ENCODE measurements around the gene SLC15A2.
"Not testable (repeated sequence)": the region's sequence is repeated elsewhere in the genome, so short reads cannot be mapped to it uniquely, and the experiment has no call there.

Gene SLC15A2

DNA sequence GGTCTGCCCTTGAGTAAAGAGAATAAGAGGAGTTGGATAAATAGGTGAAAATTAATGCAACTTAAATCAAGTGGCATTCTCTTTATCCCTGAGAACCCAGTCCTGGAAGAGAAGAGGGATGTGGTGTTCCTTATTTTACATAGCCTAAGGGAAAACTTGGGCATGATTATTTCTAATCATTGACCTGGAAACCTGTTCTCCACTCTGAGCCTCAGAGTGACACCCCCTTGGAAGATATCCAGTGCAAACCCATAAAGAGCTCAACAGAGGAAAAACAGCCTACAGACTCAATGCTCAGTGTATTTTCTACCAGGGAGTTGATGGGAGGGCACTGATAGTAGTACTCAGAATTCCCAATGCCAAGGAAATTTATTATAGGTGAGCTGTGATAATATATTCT, 22.0 kb downstream of the SLC15A2 start:
- DNase-seq = no peak
- in situ Hi-C loops (cut with MboI; ENCODE audit: low pct_unique_long_range_greater_than_20kb, low sequenced_read_pairs) = no loop called here

- in situ Hi-C loops (cut with MboI; ENCODE audit: low pct_unique_long_range_greater_than_20kb, low sequenced_read_pairs) = no loop called here
- DNase-seq = no peak
Observed at GRCh38 chr3:121918779-121919483, 24.7 kb downstream of the SLC15A2 start.

- no peak for DNase-seq
- in situ Hi-C loops (cut with MboI; ENCODE audit: low pct_unique_long_range_greater_than_20kb, low sequenced_read_pairs) = no loop called here
Observed at GRCh38 chr3:121924734-121925133, 30.5 kb downstream of the SLC15A2 start.

GRCh38 chr3:121926380-121926779, 32.2 kb downstream of the SLC15A2 start:
- in situ Hi-C loops (cut with MboI; ENCODE audit: low pct_unique_long_range_greater_than_20kb, low sequenced_read_pairs) = no loop called here
- no peak for DNase-seq

DNA sequence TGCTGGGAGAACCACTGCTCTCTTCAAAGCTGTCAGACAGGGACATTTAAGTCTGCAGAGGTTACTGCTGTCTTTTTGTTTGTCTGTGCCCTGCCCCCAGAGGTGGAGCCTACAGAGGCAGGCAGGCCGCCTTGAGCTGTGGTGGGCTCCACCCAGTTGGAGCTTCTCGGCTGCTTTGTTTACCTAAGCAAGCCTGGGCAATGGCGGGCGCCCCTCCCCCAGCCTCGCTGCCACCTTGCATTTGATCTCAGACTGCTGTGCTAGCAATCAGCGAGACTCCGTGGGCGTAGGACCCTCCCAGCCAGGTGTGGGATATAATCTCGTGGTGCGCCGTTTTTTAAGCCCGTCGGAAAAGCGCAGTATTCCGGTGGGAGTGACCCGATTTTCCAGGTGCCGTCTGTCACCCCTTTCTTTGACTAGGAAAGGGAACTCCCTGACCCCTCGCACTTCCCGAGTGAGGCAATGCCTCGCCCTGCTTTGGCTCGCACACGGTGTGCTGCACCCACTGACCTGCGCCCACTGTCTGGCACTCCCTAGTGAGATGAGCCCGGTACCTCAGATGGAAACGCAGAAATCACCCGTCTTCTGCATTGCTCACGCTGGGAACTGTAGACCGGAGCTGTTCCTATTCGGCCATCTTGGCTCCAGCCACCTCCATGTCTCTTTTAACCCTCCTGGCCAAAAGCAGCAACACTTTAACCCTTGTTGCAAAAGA, 44.1 kb downstream of the SLC15A2 start:
- DNase-seq; in situ Hi-C loops (cut with MboI; ENCODE audit: low pct_unique_long_range_greater_than_20kb, low sequenced_read_pairs): not testable (repeated sequence)

- in situ Hi-C loops (cut with MboI; ENCODE audit: low pct_unique_long_range_greater_than_20kb, low sequenced_read_pairs) = no loop called here
Observed at GRCh38 chr3:121941592-121941991, 47.4 kb downstream of the SLC15A2 start.

DNA sequence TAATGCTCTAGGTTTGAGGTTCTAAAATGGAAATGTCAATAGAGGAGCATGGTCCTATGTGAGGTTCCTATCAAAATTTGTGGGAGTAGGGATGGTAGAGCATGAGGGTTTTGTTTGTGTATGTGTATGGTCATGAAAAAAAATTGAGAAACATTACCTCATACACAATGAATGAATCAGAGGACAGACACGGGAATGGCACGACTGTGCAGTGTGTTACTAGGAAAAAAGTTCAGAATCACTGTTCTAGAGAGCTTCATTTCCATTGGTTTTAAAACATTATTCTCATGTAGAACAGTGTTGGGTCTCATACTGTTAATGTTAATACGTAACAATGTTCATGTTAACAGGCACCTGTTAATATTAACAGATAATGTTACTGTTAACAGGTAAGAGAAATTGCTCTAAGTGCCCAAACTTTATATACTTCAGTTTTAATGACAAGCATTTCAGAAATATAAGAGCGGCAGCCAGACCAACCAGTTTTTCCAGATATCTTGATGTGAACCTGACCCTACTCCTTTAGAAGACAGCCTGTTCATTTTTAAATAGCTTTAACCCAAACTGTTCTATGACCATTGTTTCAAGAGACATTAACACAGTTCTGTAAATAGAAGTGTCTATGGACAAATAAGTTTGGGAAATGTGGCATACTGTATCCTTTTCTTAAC, 48.0 kb downstream of the SLC15A2 start:
- in situ Hi-C loops (cut with MboI; ENCODE audit: low pct_unique_long_range_greater_than_20kb, low sequenced_read_pairs) = no loop called here
- no peak for DNase-seq

More at GRCh38 chr3:121941592-121941991, 47.4 kb downstream of the SLC15A2 start:
- no peak for DNase-seq

- in situ Hi-C loops (cut with MboI; ENCODE audit: low pct_unique_long_range_greater_than_20kb, low sequenced_read_pairs) = no loop called here
- DNase-seq = no peak
Observed at GRCh38 chr3:121943431-121943830, 49.2 kb downstream of the SLC15A2 start.

GRCh38 chr3:121948641-121949040, 54.4 kb downstream of the SLC15A2 start:
- no peak for DNase-seq
- in situ Hi-C loops (cut with MboI; ENCODE audit: low pct_unique_long_range_greater_than_20kb, low sequenced_read_pairs) = no loop called here

- in situ Hi-C loops (cut with MboI; ENCODE audit: low pct_unique_long_range_greater_than_20kb, low sequenced_read_pairs) = no loop called here
Observed at GRCh38 chr3:121951291-121951919, 57.2 kb downstream of the SLC15A2 start.

DNA sequence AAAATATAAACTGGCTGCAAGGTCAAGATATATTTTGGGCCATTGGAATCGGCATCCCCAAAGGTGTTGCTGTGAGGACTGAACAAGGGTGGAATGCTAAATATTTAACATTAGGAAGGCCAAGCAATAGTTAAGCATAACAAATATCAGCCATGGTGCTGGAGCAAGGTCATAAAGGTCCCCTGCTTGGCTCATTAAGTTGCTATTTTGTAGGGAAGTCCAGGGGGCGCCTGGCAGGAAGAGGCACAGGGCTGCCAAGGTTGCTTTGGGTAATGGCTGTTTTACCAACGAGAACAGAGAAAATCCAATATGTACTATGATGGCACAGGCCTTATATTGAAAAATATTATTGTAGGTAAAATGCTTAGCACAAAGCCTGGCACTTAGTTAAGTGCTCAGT, 62.2 kb downstream of the SLC15A2 start:
- no peak for DNase-seq
- in situ Hi-C loops (cut with MboI; ENCODE audit: low pct_unique_long_range_greater_than_20kb, low sequenced_read_pairs) = no loop called here

More at GRCh38 chr3:121951291-121951919, 57.2 kb downstream of the SLC15A2 start:
- DNase-seq = no peak

DNA sequence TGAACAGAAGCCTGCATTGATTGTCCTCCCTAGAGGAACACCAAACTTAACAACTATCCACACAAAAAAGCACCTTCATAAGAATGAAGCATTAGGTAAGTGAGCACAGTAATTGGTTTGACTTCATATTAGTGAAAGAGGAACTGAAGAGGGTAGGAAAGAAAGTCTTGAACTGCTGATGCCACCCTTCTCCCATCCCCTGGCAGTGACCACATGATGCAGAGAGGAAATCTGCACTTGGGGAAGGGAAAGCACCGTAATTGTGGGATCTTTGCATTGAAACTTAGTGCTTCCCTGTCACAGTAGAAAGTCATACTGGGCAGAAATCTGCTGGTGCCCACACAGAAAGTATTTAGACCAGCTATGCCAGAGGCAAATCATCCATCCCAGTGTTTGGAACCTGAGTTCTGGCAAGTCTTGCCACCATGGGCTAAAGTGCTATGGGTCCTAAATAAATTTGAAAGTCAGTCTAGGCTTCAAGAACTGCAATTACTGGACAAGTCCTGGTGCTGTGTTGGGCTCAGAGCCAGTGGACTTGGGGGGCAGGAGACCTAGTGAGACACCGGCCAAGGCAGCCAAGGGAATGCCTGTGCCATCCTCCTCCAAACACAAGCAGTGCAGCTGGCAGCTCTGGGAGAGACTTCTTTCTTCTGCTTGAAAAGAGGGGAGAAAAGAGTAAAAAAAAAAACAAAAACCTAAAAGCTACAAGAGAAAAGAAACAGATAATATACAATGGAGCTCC, 63.6 kb downstream of the SLC15A2 start:
- in situ Hi-C loops (cut with MboI; ENCODE audit: low pct_unique_long_range_greater_than_20kb, low sequenced_read_pairs) = no loop called here
- peak; percentile 37 for DNase-seq

- DNase-seq = peak; percentile 80
Observed at GRCh38 chr3:121958801-121959200, 64.6 kb downstream of the SLC15A2 start.

GRCh38 chr3:121961283-121961682, 67.1 kb downstream of the SLC15A2 start:
- in situ Hi-C loops (cut with MboI; ENCODE audit: low pct_unique_long_range_greater_than_20kb, low sequenced_read_pairs) = no loop called here
- DNase-seq = no peak

More at GRCh38 chr3:121958801-121959200, 64.6 kb downstream of the SLC15A2 start:
- in situ Hi-C loops (cut with MboI; ENCODE audit: low pct_unique_long_range_greater_than_20kb, low sequenced_read_pairs) = no loop called here

- DNase-seq = no peak
- in situ Hi-C loops (cut with MboI; ENCODE audit: low pct_unique_long_range_greater_than_20kb, low sequenced_read_pairs) = no loop called here
Observed at GRCh38 chr3:121962443-121962842, 68.2 kb downstream of the SLC15A2 start.

- DNase-seq = no peak
- in situ Hi-C loops (cut with MboI; ENCODE audit: low pct_unique_long_range_greater_than_20kb, low sequenced_read_pairs) = no loop called here
Observed at GRCh38 chr3:121963608-121964007, 69.4 kb downstream of the SLC15A2 start.

GRCh38 chr3:121969631-121970030, 75.4 kb downstream of the SLC15A2 start:
- no peak for DNase-seq
- in situ Hi-C loops (cut with MboI; ENCODE audit: low pct_unique_long_range_greater_than_20kb, low sequenced_read_pairs) = no loop called here

DNA sequence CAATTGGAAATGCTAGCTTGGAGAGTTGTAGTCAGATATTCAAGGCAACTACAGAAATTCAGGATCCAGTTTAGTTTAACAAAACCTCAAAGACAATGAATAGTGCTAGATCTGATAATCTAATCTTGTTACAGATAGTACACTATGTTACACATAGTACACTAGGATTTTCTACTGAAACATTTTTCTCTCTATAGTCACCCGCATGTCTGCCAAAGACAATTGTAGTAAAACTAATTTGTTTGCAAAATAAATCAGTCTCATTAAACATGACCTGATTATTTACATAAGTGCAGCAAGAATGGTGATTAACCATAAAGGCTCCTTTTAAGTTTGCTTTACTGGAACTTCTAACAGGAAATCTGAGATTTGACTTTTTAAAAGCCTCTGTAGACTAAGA, 75.8 kb downstream of the SLC15A2 start:
- no peak for DNase-seq
- in situ Hi-C loops (cut with MboI; ENCODE audit: low pct_unique_long_range_greater_than_20kb, low sequenced_read_pairs) = no loop called here

GRCh38 chr3:121974601-121975111, 80.5 kb downstream of the SLC15A2 start:
- no peak for DNase-seq
- in situ Hi-C loops (cut with MboI; ENCODE audit: low pct_unique_long_range_greater_than_20kb, low sequenced_read_pairs) = no loop called here
